Activated naive CD4-positive, alpha-beta T cell treated with anti-CD3 and anti-CD28 coated beads, Interleukin-2, amount 50 U/mL, for 24 hours (primary cell): ENCODE data around the gene CNOT9.

Experiments used
- H3K27ac Mint-ChIP-seq: one replicate; pipeline ENCODE4 v1.8.0; 2021; ENCODE audit warnings: mild to moderate bottlenecking, mixed read lengths
- H3K27me3 Mint-ChIP-seq: one replicate; pipeline ENCODE4 v1.8.0; 2021; ENCODE audit warnings: mixed read lengths
- H3K36me3 Mint-ChIP-seq: one replicate; pipeline ENCODE4 v1.8.0; 2021; ENCODE audit warnings: mixed read lengths
- H3K4me1 Mint-ChIP-seq: one replicate; pipeline ENCODE4 v1.8.0; 2021; ENCODE audit warnings: mixed read lengths
- H3K4me3 Mint-ChIP-seq: one replicate; pipeline ENCODE4 v1.8.0; 2021; ENCODE audit warnings: mild to moderate bottlenecking, mixed read lengths
- H3K9me3 Mint-ChIP-seq: one replicate; pipeline ENCODE4 v1.8.0; 2021; ENCODE audit warnings: mixed read lengths

Gene CNOT9

GRCh38 chr2:218567797-218568189 is 846 bp upstream of the CNOT9 start:
- Mint-ChIP-seq H3K36me3 (peaks cover 8% of the 10 kb centered on the region), H3K27me3 (no peaks in the 10 kb centered on the region), H3K9me3 (no peaks in the 10 kb centered on the region), H3K4me1 (peaks cover 61% of the 10 kb centered on the region), H3K4me3 (peak overlapping the region; percentile 96), H3K27ac (peak overlapping the region; percentile 99)

GRCh38 chr2:218569038-218569431 is 396 bp downstream of the CNOT9 start:
- peak overlapping the region; percentile 96 for H3K4me3 Mint-ChIP-seq
- H3K36me3 Mint-ChIP-seq = peaks cover 8% of the 10 kb centered on the region
- H3K27me3 Mint-ChIP-seq = no peaks in the 10 kb centered on the region
- H3K27ac Mint-ChIP-seq = peak overlapping the region; percentile 99
- H3K4me1 Mint-ChIP-seq = peaks cover 59% of the 10 kb centered on the region
- no peaks in the 10 kb centered on the region for H3K9me3 Mint-ChIP-seq

- peaks cover 8% of the 10 kb centered on the region for H3K36me3 Mint-ChIP-seq
- peaks cover 57% of the 10 kb centered on the region for H3K4me1 Mint-ChIP-seq
Observed at GRCh38 chr2:218569661-218570500, 1.2 kb downstream of the CNOT9 start.

GRCh38 chr2:218570850-218571249 is 2.2 kb downstream of the CNOT9 start:
- Mint-ChIP-seq H3K9me3 (no peaks in the 10 kb centered on the region), H3K4me3 (peak overlapping the region; percentile 96), H3K27ac (peak overlapping the region; percentile 99), H3K27me3 (no peaks in the 10 kb centered on the region), H3K36me3 (peaks cover 8% of the 10 kb centered on the region), H3K4me1 (peaks cover 60% of the 10 kb centered on the region)

More at GRCh38 chr2:218569661-218570500, 1.2 kb downstream of the CNOT9 start:
- Mint-ChIP-seq H3K27ac (peak overlapping the region; percentile 99), H3K27me3 (no peaks in the 10 kb centered on the region), H3K4me3 (peak overlapping the region; percentile 96), H3K9me3 (no peaks in the 10 kb centered on the region)

- peaks cover 58% of the 10 kb centered on the region for H3K4me1 Mint-ChIP-seq
- H3K9me3 Mint-ChIP-seq = no peaks in the 10 kb centered on the region
- H3K27me3 Mint-ChIP-seq = no peaks in the 10 kb centered on the region
- H3K36me3 Mint-ChIP-seq = peaks cover 6% of the 10 kb centered on the region
- no peak overlapping the region for H3K27ac Mint-ChIP-seq
- H3K4me3 Mint-ChIP-seq = no peak overlapping the region
Observed at GRCh38 chr2:218576854-218577253, 8.2 kb downstream of the CNOT9 start.

GRCh38 chr2:218577482-218578220 is 9.0 kb downstream of the CNOT9 start:
- Mint-ChIP-seq H3K9me3 (no peaks in the 10 kb centered on the region), H3K4me3 (no peak overlapping the region), H3K36me3 (peaks cover 6% of the 10 kb centered on the region), H3K4me1 (peaks cover 58% of the 10 kb centered on the region), H3K27ac (no peak overlapping the region), H3K27me3 (no peaks in the 10 kb centered on the region)

- Mint-ChIP-seq H3K4me1 (peaks cover 61% of the 10 kb centered on the region), H3K9me3 (no peaks in the 10 kb centered on the region), H3K27ac (no peak overlapping the region), H3K36me3 (peaks cover 11% of the 10 kb centered on the region), H3K4me3 (no peak overlapping the region), H3K27me3 (no peaks in the 10 kb centered on the region)
Observed at GRCh38 chr2:218578272-218578877, 9.7 kb downstream of the CNOT9 start.

- peaks cover 16% of the 10 kb centered on the region for H3K36me3 Mint-ChIP-seq
- H3K27me3 Mint-ChIP-seq = no peaks in the 10 kb centered on the region
- no peaks in the 10 kb centered on the region for H3K9me3 Mint-ChIP-seq
- H3K4me3 Mint-ChIP-seq = no peak overlapping the region
- peaks cover 44% of the 10 kb centered on the region for H3K4me1 Mint-ChIP-seq
- H3K27ac Mint-ChIP-seq = no peak overlapping the region
Observed at GRCh38 chr2:218582076-218582475, 13.4 kb downstream of the CNOT9 start.

GRCh38 chr2:218583983-218584850 is 15.6 kb downstream of the CNOT9 start:
- H3K4me1 Mint-ChIP-seq = peaks cover 25% of the 10 kb centered on the region
- H3K4me3 Mint-ChIP-seq = no peak overlapping the region
- no peak overlapping the region for H3K27ac Mint-ChIP-seq
- H3K9me3 Mint-ChIP-seq = no peaks in the 10 kb centered on the region
- H3K27me3 Mint-ChIP-seq = no peaks in the 10 kb centered on the region
- peaks cover 18% of the 10 kb centered on the region for H3K36me3 Mint-ChIP-seq

- H3K4me1 Mint-ChIP-seq = peaks cover 21% of the 10 kb centered on the region
- H3K27ac Mint-ChIP-seq = no peak overlapping the region
- H3K4me3 Mint-ChIP-seq = no peak overlapping the region
- peaks cover 16% of the 10 kb centered on the region for H3K36me3 Mint-ChIP-seq
- no peaks in the 10 kb centered on the region for H3K27me3 Mint-ChIP-seq
- H3K9me3 Mint-ChIP-seq = no peaks in the 10 kb centered on the region
Observed at GRCh38 chr2:218585541-218585940, 16.9 kb downstream of the CNOT9 start.

GRCh38 chr2:218605432-218605831 is 36.8 kb downstream of the CNOT9 start:
- Mint-ChIP-seq H3K4me3 (no peak overlapping the region), H3K27me3 (peaks cover 4% of the 10 kb centered on the region), H3K4me1 (no peaks in the 10 kb centered on the region), H3K36me3 (no peaks in the 10 kb centered on the region), H3K27ac (no peak overlapping the region), H3K9me3 (no peaks in the 10 kb centered on the region)

GRCh38 chr2:218607436-218608115 is 38.9 kb downstream of the CNOT9 start, which contains the start of gene PLCD4:
PLCD4 (plus strand) TSS chr2:218607899; CDS start chr2:218615740, 7,841 bp downstream.
- Mint-ChIP-seq H3K4me1 (no peaks in the 10 kb centered on the region), H3K36me3 (no peaks in the 10 kb centered on the region), H3K4me3 (no peak within 1 kb of the TSS), H3K27me3 (peaks cover 4% of the 10 kb centered on the region), H3K9me3 (no peaks in the 10 kb centered on the region), H3K27ac (no peak within 1 kb of the TSS)

GRCh38 chr2:218615868-218616315 is 47.3 kb downstream of the CNOT9 start:
- H3K9me3 Mint-ChIP-seq = no peaks in the 10 kb centered on the region
- H3K4me1 Mint-ChIP-seq = no peaks in the 10 kb centered on the region
- no peak overlapping the region for H3K27ac Mint-ChIP-seq
- no peaks in the 10 kb centered on the region for H3K27me3 Mint-ChIP-seq
- no peaks in the 10 kb centered on the region for H3K36me3 Mint-ChIP-seq
- H3K4me3 Mint-ChIP-seq = no peak overlapping the region

- no peaks in the 10 kb centered on the region for H3K4me1 Mint-ChIP-seq
- no peak overlapping the region for H3K27ac Mint-ChIP-seq
- no peak overlapping the region for H3K4me3 Mint-ChIP-seq
- no peaks in the 10 kb centered on the region for H3K36me3 Mint-ChIP-seq
- no peaks in the 10 kb centered on the region for H3K27me3 Mint-ChIP-seq
- H3K9me3 Mint-ChIP-seq = no peaks in the 10 kb centered on the region
Observed at GRCh38 chr2:218618102-218618860, 49.6 kb downstream of the CNOT9 start.
